GM12874 (cell line): ENCODE data around the gene ZNF444.

Experiments
- TF ChIP-seq, protein P1 (sequence below): IDR thresholded peaks from 2 replicates; pipeline ENCODE4 v1.5.1; 2011; ENCODE audit warnings: low read depth, mild to moderate bottlenecking, control low read depth, low read length, moderate library complexity; ENCODE audit not compliant: insufficient read depth

ZNF444 gene

DNA sequence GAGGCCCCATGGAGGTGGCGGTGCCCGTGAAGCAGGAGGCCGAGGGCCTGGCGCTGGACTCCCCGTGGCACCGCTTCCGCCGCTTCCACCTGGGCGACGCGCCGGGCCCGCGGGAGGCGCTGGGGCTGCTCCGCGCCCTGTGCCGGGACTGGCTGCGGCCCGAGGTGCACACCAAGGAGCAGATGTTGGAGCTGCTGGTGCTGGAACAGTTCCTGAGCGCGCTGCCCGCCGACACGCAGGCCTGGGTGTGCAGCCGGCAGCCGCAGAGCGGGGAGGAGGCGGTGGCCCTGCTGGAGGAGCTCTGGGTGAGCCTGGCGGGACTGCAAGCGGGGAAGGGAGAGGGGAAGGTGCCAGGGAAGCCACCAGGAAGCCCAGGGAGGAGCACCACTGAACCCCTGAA, 5.8 kb downstream of the ZNF444 start:
- TF ChIP-seq, protein P1, sequence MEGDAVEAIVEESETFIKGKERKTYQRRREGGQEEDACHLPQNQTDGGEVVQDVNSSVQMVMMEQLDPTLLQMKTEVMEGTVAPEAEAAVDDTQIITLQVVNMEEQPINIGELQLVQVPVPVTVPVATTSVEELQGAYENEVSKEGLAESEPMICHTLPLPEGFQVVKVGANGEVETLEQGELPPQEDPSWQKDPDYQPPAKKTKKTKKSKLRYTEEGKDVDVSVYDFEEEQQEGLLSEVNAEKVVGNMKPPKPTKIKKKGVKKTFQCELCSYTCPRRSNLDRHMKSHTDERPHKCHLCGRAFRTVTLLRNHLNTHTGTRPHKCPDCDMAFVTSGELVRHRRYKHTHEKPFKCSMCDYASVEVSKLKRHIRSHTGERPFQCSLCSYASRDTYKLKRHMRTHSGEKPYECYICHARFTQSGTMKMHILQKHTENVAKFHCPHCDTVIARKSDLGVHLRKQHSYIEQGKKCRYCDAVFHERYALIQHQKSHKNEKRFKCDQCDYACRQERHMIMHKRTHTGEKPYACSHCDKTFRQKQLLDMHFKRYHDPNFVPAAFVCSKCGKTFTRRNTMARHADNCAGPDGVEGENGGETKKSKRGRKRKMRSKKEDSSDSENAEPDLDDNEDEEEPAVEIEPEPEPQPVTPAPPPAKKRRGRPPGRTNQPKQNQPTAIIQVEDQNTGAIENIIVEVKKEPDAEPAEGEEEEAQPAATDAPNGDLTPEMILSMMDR = no peak

DNA sequence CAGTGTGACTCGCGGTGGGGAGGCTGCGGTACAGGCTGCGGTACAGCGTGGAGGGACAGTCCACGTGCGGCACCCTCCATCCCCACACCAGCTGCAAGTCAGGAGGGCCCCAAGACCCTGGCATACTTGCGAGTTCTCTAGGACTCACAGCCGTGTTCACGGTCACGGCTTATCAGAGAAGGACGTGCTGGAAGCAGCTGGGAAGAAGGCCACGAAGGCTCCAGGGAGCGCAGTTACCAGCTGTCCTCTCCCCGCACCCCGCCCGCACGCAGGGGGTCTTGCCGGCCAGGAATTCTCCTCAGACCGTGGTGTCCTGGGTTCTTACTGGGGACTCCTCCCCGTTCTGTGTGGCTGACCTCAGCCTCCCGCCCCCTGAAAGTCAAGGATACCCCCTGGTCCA, 6.2 kb downstream of the ZNF444 start:
- TF ChIP-seq, protein P1 = no peak

DNA sequence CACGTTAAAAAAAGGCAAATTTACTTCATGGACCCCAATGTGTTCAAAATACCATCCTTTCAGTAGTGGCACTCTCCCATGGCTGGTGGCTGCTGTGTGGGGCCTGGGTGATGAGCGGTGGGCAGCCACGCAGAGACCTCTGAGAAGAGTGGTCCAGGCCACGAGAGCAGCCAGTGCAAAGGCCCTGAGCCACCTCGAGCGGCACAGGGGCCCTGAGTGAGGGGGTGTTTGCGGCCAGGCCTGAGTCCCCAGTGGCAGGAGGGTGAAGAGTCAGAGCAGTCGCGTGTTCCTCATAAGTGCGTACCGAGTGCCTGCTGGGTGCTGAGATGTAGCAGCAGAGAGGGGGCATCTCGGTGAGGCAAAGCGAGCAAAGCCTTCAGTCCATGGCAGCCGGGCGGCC, 7.0 kb downstream of the ZNF444 start:
- TF ChIP-seq, protein P1 = no peak

DNA sequence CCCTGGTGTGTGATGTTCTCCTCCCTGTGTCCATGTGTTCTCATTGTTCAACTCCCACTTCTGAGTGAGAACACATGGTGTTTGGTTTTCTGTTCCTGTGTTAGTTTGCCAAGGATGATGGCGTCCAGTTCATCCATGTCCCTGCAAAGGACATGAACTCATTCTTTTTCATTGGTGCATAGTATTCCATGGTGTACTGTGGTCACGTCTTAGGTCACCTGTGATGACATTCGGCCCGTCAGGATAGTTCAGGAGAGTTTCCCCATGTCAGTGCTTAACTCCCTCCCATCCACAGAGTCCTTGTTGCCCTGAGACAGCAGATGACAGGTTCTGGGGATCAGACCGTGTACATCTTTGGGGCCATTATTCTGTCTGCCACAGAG, 8.6 kb downstream of the ZNF444 start:
- TF ChIP-seq, protein P1 = no peak

DNA sequence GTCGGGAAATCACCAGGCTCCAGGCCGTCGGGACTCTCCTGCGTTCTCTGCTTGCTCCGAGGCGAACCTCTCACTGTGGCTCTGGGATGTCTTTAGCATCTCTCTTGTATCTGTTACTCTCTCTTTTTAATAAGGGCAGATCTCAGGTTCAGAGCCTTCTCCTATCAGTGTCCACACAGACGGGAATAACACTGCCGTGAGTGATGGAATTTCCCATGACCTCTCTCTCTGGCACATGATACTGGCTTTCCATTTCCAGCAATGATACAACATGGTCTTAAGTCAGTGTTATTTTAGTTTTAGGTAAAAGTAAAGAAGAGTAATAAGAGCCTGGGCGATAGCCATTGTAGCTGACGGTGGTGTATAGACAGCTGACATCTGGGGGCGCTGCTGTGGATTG, 9.3 kb downstream of the ZNF444 start:
- TF ChIP-seq, protein P1 = no peak

DNA sequence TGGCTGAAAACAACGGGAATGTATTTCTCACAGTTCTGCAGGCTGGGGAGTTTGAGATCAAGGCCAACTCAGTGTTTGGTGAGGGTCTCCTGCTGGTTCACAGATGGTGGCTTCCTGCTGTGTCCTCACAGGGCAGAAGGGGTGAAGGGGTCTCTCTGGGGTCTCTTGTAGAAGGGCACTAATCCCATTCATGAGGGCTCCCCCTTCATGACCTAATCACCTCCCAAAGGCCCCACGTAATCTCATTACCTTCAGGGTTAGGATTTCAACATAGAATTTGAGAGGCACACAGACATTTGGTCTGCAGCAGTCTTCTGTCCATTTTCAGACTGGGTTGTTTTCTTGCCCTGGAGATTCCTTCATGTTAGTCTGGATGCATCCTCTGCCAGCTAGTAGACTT, 11.6 kb downstream of the ZNF444 start:
- TF ChIP-seq, protein P1 = no peak

DNA sequence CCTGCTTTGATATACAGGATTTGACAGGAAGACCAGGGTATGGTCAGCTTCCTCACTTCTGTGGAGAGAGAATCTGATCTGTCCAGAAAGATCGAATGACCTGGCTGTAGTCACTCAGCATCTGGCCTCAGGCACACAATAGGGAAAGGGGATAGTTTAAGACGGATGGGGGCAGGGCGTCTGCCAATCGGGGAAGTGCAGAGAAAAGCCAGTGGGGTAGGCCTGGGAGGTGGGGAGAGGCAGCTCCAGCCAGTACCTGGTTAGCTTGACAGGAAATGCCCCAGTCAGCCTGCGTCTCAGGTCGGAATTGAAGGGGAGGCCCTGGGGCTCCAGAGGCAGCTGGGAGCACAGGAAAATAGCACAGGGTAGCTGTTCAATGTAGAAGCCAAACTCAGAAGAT, 12.4 kb downstream of the ZNF444 start:
- TF ChIP-seq, protein P1 = no peak
